ENCODE measurements around the gene GRID2.

GRID2 gene

GRCh38 chr4:93513851-93514250 lies 1210.1 kb downstream of the GRID2 start:
- Histone ChIP-seq H3K27me3 (no peaks in the 10 kb centered on the region), H3K4me3 (ENCODE audit: low read depth, low read length) (no peak overlapping the region), H3K4me1 (no peaks in the 10 kb centered on the region), H3K36me3 (no peaks in the 10 kb centered on the region), H3K9me3 (no peaks in the 10 kb centered on the region)
- no peak for DNase-seq
- no peak for TF ChIP-seq CTCF (IDR thresholded peaks at IDR 0.05; ENCODE audit: low read depth, low read length)

GRCh38 chr4:93515208-93515607 lies 1211.4 kb downstream of the GRID2 start:
- no peak for DNase-seq
- Histone ChIP-seq H3K36me3 (no peaks in the 10 kb centered on the region), H3K27me3 (no peaks in the 10 kb centered on the region), H3K4me1 (no peaks in the 10 kb centered on the region), H3K4me3 (ENCODE audit: low read depth, low read length) (no peak overlapping the region), H3K9me3 (no peaks in the 10 kb centered on the region)
- TF ChIP-seq CTCF (IDR thresholded peaks at IDR 0.05; ENCODE audit: low read depth, low read length), result no peak

GRCh38 chr4:93529692-93530372 lies 1226.1 kb downstream of the GRID2 start:
- Histone ChIP-seq H3K4me3 (ENCODE audit: low read depth, low read length) (no peak overlapping the region), H3K27me3 (no peaks in the 10 kb centered on the region), H3K36me3 (no peaks in the 10 kb centered on the region), H3K4me1 (no peaks in the 10 kb centered on the region), H3K9me3 (no peaks in the 10 kb centered on the region)
- no peak for DNase-seq
- no peak for TF ChIP-seq CTCF (IDR thresholded peaks at IDR 0.05; ENCODE audit: low read depth, low read length)

GRCh38 chr4:93532234-93532633 lies 1228.5 kb downstream of the GRID2 start:
- no peak overlapping the region for H3K4me3 ChIP-seq (ENCODE audit: low read depth, low read length)
- H3K4me1 ChIP-seq, result no peaks in the 10 kb centered on the region
- no peaks in the 10 kb centered on the region for H3K27me3 ChIP-seq
- H3K36me3 ChIP-seq, result no peaks in the 10 kb centered on the region
- no peaks in the 10 kb centered on the region for H3K9me3 ChIP-seq
- no peak for TF ChIP-seq CTCF (IDR thresholded peaks at IDR 0.05; ENCODE audit: low read depth, low read length)
- DNase-seq, result no peak

GRCh38 chr4:93540562-93540961 lies 1236.8 kb downstream of the GRID2 start:
- DNase-seq, result no peak
- Histone ChIP-seq H3K4me3 (ENCODE audit: low read depth, low read length) (no peak overlapping the region), H3K4me1 (no peaks in the 10 kb centered on the region), H3K9me3 (no peaks in the 10 kb centered on the region), H3K36me3 (no peaks in the 10 kb centered on the region), H3K27me3 (no peaks in the 10 kb centered on the region)
- no peak for TF ChIP-seq CTCF (IDR thresholded peaks at IDR 0.05; ENCODE audit: low read depth, low read length)

GRCh38 chr4:93561842-93562241 lies 1258.1 kb downstream of the GRID2 start:
- Histone ChIP-seq H3K27me3 (no peaks in the 10 kb centered on the region), H3K36me3 (no peaks in the 10 kb centered on the region), H3K4me1 (no peaks in the 10 kb centered on the region), H3K4me3 (ENCODE audit: low read depth, low read length) (no peak overlapping the region), H3K9me3 (no peaks in the 10 kb centered on the region)
- TF ChIP-seq CTCF (IDR thresholded peaks at IDR 0.05; ENCODE audit: low read depth, low read length), result no peak
- DNase-seq, result no peak
